ENCODE data around the gene DENND2A. TPM values are rescaled to one million over a fixed set of nuclear protein-coding genes. Genes with fewer than 3 reads are reported as not detected.
"Not testable (repeated sequence)": the region's sequence is repeated elsewhere in the genome, so short reads cannot be mapped to it uniquely, and the experiment has no call there.

The DENND2A gene
- total RNA-seq, 1 donor from 2014 or later = 25.7 TPM

DNA sequence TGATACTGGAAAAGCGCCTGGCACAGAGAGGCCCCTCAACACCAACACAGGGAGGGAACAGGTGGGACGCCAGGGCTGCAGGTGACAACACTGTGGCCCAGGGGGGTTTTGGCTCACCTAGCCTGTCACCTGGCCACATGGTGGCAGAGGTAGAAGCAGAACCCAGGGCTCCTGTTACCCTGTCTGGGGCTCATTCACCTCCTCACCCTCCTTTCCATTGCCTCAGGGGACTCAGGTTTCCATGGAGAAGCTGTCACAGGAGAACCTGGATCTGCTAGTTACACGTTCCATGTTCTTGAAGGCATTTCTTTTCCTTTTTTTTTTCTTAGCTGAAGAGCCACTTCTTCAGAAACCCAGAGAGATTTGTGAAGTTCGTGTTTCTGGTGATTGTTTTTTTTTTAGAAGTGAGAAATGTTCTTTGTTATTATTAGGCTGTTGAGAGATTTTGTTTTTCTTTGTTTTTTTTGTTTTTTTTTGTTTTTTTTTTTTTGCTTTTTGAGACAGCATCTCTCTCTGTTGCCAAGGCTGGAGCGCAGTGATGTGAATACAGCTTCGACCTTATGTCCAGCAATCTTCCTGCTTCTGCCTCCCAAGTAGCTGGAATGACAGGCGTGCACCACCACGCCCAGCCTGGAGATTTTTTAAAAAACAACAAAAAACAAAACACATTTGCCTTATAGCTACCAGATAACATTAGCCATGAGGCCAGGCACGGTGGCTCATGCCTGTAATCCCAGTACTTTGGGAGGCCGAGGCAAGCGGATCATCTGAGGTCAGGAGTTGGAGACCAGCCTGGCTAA lies 16.0 kb downstream of the DENND2A start:
- DNase-seq (ENCODE audit: low spot score in 2 of 2) = no peak
- FAIRE-seq = no peak

GRCh38 chr7:140623980-140624379 lies 16.6 kb downstream of the DENND2A start:
- DNase-seq (ENCODE audit: low spot score in 2 of 2) = no peak
- FAIRE-seq = no peak

DNA sequence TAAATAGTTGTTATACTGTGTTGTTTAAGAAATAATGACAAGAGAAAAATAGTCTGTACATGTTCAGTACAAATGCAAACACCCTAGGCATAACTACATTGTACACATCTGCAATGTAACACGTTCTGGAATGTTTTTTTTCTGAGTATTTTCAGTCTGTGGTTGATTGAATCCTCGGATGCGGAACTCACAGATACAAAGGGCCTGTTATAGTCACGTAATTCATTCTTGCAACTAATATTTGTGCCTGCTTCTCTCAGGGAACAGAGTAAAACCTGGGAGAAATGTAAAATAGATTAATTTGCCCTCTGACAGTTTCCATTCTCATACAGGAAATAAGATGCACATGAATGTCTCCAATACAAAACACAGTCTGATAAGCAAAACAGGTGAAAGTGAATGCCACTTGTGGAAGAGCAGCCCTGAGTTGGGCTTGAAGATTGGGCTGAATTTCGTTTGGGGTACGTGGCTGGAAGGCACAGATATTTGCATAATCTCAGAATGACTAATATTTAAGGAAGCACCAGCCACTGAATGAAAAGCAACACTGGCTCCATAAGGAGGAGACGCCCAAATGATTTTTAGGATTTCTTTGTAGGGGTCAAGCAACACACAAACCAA lies 19.1 kb downstream of the DENND2A start:
- DNase-seq (ENCODE audit: low spot score in 2 of 2) = no peak
- no peak for FAIRE-seq

- not testable (repeated sequence) for DNase-seq (ENCODE audit: low spot score in 2 of 2); FAIRE-seq
Measured at GRCh38 chr7:140619915-140620510, 20.6 kb downstream of the DENND2A start.

DNA sequence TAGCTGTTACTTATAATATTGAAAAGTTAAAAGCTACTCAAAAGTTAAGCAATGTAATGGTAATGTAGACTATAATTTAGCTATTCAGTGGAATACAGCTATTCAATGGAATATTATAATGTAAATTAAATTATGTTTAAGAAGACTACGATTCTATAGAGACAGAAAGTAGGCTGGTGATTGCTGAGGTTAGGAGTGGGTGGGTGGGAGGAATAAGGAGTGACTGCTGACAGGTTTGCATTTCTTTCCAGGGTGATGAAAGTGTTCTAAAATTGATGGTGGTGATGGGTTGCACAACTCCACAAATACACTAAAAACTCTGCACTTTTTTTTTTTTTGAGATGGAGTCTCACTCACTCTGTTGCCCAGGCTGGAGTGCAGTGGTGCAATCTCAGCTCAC lies 21.4 kb downstream of the DENND2A start:
- FAIRE-seq (no peak), DNase-seq (ENCODE audit: low spot score in 2 of 2) (no peak)

GRCh38 chr7:140618306-140618705 lies 22.3 kb downstream of the DENND2A start:
- DNase-seq (ENCODE audit: low spot score in 2 of 2) = no peak
- no peak for FAIRE-seq

DNA sequence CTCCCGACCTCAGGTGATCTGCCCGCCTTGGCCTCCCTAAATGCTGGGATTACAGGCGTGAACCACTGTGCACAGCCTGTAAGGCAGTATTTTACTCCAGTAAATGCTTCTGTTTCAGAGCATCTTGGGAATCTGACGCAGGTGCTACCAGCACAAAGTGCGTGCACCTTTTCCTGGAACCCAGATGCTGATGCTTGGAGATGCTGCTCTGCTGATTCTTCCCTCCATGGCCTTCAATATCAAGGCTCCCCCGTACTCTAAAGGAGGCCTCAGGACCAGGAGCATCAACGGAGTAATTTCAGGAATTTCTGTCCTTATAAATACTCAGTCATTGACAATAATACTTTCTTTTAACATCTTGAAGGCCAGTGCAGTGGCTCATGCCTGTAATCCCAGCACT lies 23.5 kb downstream of the DENND2A start:
- no peak for FAIRE-seq
- DNase-seq (ENCODE audit: low spot score in 2 of 2) = no peak

- FAIRE-seq (no peak), DNase-seq (ENCODE audit: low spot score in 2 of 2) (no peak)
Measured at GRCh38 chr7:140616328-140616727, 24.3 kb downstream of the DENND2A start.

DNA sequence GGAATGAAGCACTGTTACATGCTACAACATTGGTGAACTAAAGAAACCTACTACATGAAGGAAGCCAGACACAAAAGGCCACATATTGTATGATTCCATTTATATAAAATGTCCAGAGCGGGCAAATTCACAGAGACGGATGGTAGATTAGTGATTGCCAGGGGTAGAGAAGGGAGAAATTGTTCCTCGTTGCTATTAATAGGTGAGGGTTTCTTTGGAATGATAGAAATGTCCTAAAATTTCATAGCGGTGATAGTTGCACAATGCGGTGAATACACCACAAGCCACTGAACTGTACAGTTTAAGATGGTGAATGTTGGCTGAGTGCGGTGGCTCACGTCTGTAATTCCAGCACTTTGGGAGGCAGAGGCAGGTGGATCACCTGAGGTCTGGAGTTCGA lies 29.0 kb downstream of the DENND2A start:
- no peak for DNase-seq (ENCODE audit: low spot score in 2 of 2)
- no peak for FAIRE-seq

GRCh38 chr7:140610204-140611165 lies 30.1 kb downstream of the DENND2A start:
- DNase-seq (ENCODE audit: low spot score in 2 of 2) = no peak
- no peak for FAIRE-seq

GRCh38 chr7:140609646-140610045 lies 31.0 kb downstream of the DENND2A start:
- FAIRE-seq (no peak), DNase-seq (ENCODE audit: low spot score in 2 of 2) (no peak)

GRCh38 chr7:140607441-140607989 lies 33.1 kb downstream of the DENND2A start:
- DNase-seq (ENCODE audit: low spot score in 2 of 2) (peak; percentile 42 to 48), FAIRE-seq (no peak)

GRCh38 chr7:140605337-140605736 lies 35.3 kb downstream of the DENND2A start:
- FAIRE-seq = no peak

DNA sequence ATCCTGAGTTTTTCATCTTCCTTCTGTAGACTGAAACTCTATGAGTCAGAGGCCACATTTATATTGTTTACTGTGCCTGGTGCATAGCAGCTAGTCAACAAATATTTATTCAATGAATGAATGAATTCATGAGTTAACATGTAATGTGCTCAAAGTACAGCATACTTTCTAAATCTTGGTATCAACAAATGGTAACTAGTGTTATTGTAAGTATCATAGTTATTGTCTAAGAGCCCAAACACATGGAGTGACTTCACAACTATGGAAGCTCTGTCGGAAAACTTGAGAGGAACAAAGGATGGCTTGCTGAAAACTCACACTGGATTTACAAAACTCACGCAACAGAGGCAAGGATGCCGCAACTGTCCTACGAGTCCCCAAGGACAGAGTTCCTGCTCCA lies 35.9 kb downstream of the DENND2A start:
- DNase-seq (ENCODE audit: low spot score in 2 of 2) (no peak), FAIRE-seq (no peak)

More at GRCh38 chr7:140605337-140605736, 35.3 kb downstream of the DENND2A start:
- no peak for DNase-seq (ENCODE audit: low spot score in 2 of 2)

DNA sequence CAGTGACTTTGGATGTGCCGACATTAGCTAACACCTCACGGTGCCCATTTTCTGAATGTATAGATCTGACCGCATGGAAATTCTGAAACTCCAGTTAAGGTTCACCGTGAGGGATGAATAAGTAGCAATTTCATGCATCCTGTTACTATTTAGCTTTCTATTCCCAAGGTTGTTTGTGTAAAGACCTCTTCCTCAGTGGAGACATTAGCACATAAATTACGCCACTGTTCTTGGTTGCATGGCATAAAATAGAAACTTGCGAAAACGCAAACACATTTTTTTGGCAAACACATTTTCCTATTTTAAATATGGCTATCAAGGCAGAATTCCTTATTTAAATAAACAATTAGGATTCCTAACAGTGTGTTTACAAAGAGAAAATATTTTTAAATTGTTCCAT lies 36.5 kb downstream of the DENND2A start:
- no peak for DNase-seq (ENCODE audit: low spot score in 2 of 2)
- FAIRE-seq = no peak

- no peak for DNase-seq (ENCODE audit: low spot score in 2 of 2)
- FAIRE-seq = no peak
Measured at GRCh38 chr7:140601566-140602174, 38.9 kb downstream of the DENND2A start.

GRCh38 chr7:140600341-140600740 lies 40.3 kb downstream of the DENND2A start:
- DNase-seq (ENCODE audit: low spot score in 2 of 2) (no peak), FAIRE-seq (no peak)

DNA sequence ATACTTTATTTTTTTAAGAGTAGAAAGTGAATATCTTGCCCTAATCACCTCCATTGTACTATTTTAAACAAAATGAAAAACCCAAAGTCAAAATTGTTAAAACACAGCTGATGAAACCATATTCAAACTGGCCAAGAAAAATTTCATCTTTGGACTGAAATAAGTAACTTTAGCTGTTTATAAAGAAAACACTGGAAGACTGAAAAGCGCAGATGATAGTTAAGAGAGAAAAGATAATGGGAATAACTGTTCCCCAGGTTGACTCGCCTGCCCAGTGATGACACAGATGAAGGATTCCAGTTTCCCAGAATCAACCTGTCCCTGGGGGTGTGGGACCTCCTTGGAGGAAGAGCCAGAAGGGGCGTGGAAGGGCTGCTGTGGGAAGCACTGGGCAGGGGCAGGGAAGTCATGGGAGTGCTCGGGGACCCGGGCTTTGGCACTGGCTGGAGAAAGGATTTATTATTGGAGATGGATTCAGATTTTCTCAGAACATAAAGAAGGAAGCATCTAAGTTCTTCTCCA lies 43.1 kb downstream of the DENND2A start:
- FAIRE-seq (no peak), DNase-seq (ENCODE audit: low spot score in 2 of 2) (no peak)
